HepG2 (cell line): ENCODE data around the gene BMP6. TPM values are rescaled to one million over a fixed set of nuclear protein-coding genes. Genes with fewer than 3 reads are reported as not detected.

Experiments used
- EHMT2 ChIP-seq: fragments of 200-600 bp; sonication (generic); IDR thresholded peaks from 2 replicates; pipeline ENCODE4 v1.7.0; 2017; ENCODE audit warnings: antibody characterized with exemption, low read depth, low read length, borderline replicate concordance
- HDAC6 ChIP-seq: fragments of 200-600 bp; sonication (generic); IDR thresholded peaks from 2 replicates; pipeline ENCODE4 v1.7.0; 2017; ENCODE audit warnings: mild to moderate bottlenecking, antibody characterized with exemption, low read length, low read depth
- JUN ChIP-seq: sonication (generic); formaldehyde crosslinking; IDR thresholded peaks from 2 replicates; pipeline ENCODE4 v1.4.0; 2020; ENCODE audit warnings: mild to moderate bottlenecking, missing genetic modification reagents
- KDM1A ChIP-seq: IDR thresholded peaks from 2 replicates; pipeline ENCODE4 v1.6.1; 2016; ENCODE audit warnings: missing compliant biosample characterization
- KDM6A ChIP-seq: IDR thresholded peaks from 2 replicates; pipeline ENCODE4 v1.6.1; 2016; ENCODE audit warnings: low read depth
- MTA3 ChIP-seq: sonication (generic); formaldehyde crosslinking; IDR thresholded peaks from 2 replicates; pipeline ENCODE4 v1.4.0; 2020; ENCODE audit warnings: missing genetic modification reagents
- NBN ChIP-seq: fragments of 450-650 bp; conservative IDR thresholded peaks from 2 replicates; pipeline ENCODE4 v1.6.1; 2017
- PPARG ChIP-seq: conservative IDR thresholded peaks from 2 replicates; pipeline ENCODE4 v1.6.1; 2016; ENCODE audit warnings: missing biosample characterization, missing genetic modification reagents
- REXO4 ChIP-seq: sonication (generic); formaldehyde crosslinking; IDR thresholded peaks from 2 replicates; pipeline ENCODE4 v1.8.0; 2022; ENCODE audit warnings: missing genetic modification reagents, mild to moderate bottlenecking, borderline replicate concordance
- TARDBP ChIP-seq: sonication (generic); formaldehyde crosslinking; IDR thresholded peaks from 2 replicates; pipeline ENCODE4 v1.8.0; 2022; ENCODE audit warnings: mild to moderate bottlenecking, missing genetic modification reagents
- TMF1 ChIP-seq: sonication (generic); formaldehyde crosslinking; IDR thresholded peaks from 2 replicates; pipeline ENCODE4 v1.8.1; 2022; ENCODE audit warnings: low read depth, missing genetic modification reagents
- TOE1 ChIP-seq: sonication (generic); formaldehyde crosslinking; IDR thresholded peaks from 2 replicates; pipeline ENCODE4 v1.4.0; 2020; ENCODE audit warnings: mild to moderate bottlenecking, missing genetic modification reagents
- U2AF1 ChIP-seq: fragments of 200-400 bp; formaldehyde crosslinking; optimal IDR thresholded peaks from 2 replicates; pipeline ENCODE3; 2017; ENCODE audit warnings: mild to moderate bottlenecking, low read depth, low read length
- ZBTB8A ChIP-seq: sonication (generic); formaldehyde crosslinking; IDR thresholded peaks from 2 replicates; pipeline ENCODE4 v1.4.0; 2020; ENCODE audit warnings: mild to moderate bottlenecking, low read depth, missing genetic modification reagents, borderline replicate concordance
- ZKSCAN8 ChIP-seq: IDR thresholded peaks from 2 replicates; pipeline ENCODE4 v1.6.1; 2016; ENCODE audit warnings: borderline replicate concordance, missing genetic modification reagents, missing compliant biosample characterization
- ZNF30 ChIP-seq: sonication (generic); formaldehyde crosslinking; IDR thresholded peaks from 2 replicates; pipeline ENCODE4 v1.5.0; 2020; ENCODE audit warnings: mild to moderate bottlenecking, missing genetic modification reagents
- ZNF383 ChIP-seq: sonication (generic); formaldehyde crosslinking; IDR thresholded peaks from 2 replicates; pipeline ENCODE4 v1.4.0; 2020; ENCODE audit warnings: missing genetic modification reagents, mild to moderate bottlenecking, borderline replicate concordance
- ZNF674 ChIP-seq: sonication (generic); formaldehyde crosslinking; IDR thresholded peaks from 2 replicates; pipeline ENCODE4 v1.5.0; 2020; ENCODE audit warnings: low read depth, mild to moderate bottlenecking, missing genetic modification reagents
- ZNF777 ChIP-seq: sonication (generic); formaldehyde crosslinking; IDR thresholded peaks from 2 replicates; pipeline ENCODE4 v1.4.0; 2020; ENCODE audit warnings: missing genetic modification reagents
- ZSCAN22 ChIP-seq: sonication (generic); formaldehyde crosslinking; IDR thresholded peaks from 2 replicates; pipeline ENCODE4 v1.4.0; 2020; ENCODE audit warnings: mild to moderate bottlenecking, missing genetic modification reagents
- polyA plus RNA-seq, 8 experiments: library from polyadenylated mRNA; depleted of rRNA in 3 of 8; stranded (reverse) in 7 of 8; unstranded in 1 of 8; fragments of >200 nt; fragmentation: Illumina TruSeq in 4 of 8; extraction: Trizol in 4 of 8; gene quantifications; 2 replicates each; pipeline versions ENCODE4 v1.2.1 to v1.2.3, GENCODE V29; 2011 to 2016; ENCODE audit warnings: low read depth in 4 of 8, missing spikeins in 1 of 8, mixed read lengths in 1 of 8; ENCODE audit not compliant: insufficient read depth in 1 of 8
- total RNA-seq, 5 experiments: library from RNA; depleted of rRNA; stranded (reverse); fragments of >200 nt; fragmentation: Illumina TruSeq; extraction: Trizol; gene quantifications; 2 replicates each; pipeline ENCODE4 v1.2.3, GENCODE V29; 2016; ENCODE audit warnings: low read depth in 1 of 5
- TF ChIP-seq, protein P1 (sequence below): IDR thresholded peaks from 2 replicates; pipeline ENCODE4 v1.6.1; 2016; ENCODE audit warnings: control low read depth
- TF ChIP-seq, protein P2 (sequence below): sonication (generic); formaldehyde crosslinking; IDR thresholded peaks from 2 replicates; pipeline ENCODE4 v1.5.0; 2020; ENCODE audit warnings: mild to moderate bottlenecking, missing genetic modification reagents
- TF ChIP-seq, protein P3 (sequence below): sonication (generic); formaldehyde crosslinking; IDR thresholded peaks from 2 replicates; pipeline ENCODE4 v1.4.0; 2020; ENCODE audit warnings: missing genetic modification reagents

Gene BMP6
- total and polyA plus RNA-seq, 2 of the 13 experiments (the other 11 are each of a cell fraction or from before 2014, with no cell fraction given), result 0.09 to 0.18 TPM

DNA sequence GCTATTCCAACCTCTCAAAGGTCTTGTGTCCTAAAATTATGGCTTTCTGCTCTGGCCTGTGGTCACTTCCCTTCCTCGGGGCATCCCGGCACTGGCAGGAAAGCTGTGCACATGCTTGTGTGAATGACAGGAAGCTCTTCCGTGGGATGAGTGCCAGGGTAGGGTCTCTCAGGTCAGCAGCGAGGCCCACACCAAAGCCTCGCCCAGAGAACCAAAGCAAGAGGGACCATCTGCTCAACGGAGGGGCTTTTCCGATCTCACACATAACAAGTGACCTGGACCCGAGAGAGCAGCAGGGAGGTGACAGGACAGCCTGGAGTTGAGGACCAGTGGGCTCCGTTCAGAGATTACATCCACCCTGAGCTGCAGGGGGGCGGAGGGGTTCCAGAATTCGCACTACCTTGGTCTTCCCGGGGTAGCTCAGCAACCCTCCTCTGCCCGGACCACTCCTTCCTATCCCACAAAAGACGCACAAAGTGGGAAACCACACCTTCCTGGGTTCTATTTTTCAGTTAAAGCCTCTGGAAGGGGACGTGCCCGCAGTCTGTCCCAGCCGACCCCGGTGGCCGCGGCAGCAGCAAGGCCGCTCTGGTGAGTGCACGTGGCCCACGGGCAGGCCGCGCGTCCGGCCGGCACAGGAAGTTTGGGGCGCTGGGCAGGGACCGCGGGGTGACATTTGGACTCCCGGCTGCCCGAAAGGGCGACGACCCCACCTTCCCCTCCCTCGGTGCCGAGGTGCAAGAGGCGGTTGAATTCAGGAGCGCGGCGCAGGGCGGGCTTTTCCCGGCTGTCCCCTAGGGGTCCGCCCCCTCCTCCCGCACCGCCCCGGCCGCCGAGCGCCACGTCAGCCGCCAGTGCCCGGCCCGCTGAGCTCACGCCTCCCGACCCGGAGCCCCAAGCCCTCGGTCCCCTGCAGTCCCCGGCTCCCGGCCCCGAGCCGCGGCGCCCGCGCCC is 183.7 kb downstream of the BMP6 start (continued):
- peak; percentile 28; the same call in 1 of the 2 replicates for TF ChIP-seq REXO4 (CRISPR knock-in tag)
- TF ChIP-seq TARDBP (CRISPR knock-in tag), result peak; percentile 81; the same call in 1 of the 2 replicates
- TF ChIP-seq ZNF674, result 0 out of 2 replicates have a peak, but pooled peaks have one; percentile 9
- peak; percentile 92 for TF ChIP-seq TOE1 (CRISPR knock-in tag)
- no peak for TF ChIP-seq U2AF1
- TF ChIP-seq, protein P1, sequence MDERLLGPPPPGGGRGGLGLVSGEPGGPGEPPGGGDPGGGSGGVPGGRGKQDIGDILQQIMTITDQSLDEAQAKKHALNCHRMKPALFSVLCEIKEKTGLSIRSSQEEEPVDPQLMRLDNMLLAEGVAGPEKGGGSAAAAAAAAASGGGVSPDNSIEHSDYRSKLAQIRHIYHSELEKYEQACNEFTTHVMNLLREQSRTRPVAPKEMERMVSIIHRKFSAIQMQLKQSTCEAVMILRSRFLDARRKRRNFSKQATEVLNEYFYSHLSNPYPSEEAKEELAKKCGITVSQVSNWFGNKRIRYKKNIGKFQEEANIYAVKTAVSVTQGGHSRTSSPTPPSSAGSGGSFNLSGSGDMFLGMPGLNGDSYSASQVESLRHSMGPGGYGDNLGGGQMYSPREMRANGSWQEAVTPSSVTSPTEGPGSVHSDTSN (CRISPR knock-in tag), result no peak
- no peak for TF ChIP-seq NBN
- no peak for TF ChIP-seq JUN (CRISPR knock-in tag)
- peak; percentile 66; the same call in 1 of the 2 replicates for TF ChIP-seq ZSCAN22 (CRISPR knock-in tag)
- no peak for TF ChIP-seq MTA3 (CRISPR knock-in tag)
- TF ChIP-seq, protein P2, sequence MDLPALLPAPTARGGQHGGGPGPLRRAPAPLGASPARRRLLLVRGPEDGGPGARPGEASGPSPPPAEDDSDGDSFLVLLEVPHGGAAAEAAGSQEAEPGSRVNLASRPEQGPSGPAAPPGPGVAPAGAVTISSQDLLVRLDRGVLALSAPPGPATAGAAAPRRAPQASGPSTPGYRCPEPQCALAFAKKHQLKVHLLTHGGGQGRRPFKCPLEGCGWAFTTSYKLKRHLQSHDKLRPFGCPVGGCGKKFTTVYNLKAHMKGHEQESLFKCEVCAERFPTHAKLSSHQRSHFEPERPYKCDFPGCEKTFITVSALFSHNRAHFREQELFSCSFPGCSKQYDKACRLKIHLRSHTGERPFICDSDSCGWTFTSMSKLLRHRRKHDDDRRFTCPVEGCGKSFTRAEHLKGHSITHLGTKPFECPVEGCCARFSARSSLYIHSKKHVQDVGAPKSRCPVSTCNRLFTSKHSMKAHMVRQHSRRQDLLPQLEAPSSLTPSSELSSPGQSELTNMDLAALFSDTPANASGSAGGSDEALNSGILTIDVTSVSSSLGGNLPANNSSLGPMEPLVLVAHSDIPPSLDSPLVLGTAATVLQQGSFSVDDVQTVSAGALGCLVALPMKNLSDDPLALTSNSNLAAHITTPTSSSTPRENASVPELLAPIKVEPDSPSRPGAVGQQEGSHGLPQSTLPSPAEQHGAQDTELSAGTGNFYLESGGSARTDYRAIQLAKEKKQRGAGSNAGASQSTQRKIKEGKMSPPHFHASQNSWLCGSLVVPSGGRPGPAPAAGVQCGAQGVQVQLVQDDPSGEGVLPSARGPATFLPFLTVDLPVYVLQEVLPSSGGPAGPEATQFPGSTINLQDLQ (CRISPR knock-in tag), result peak; percentile 78
- no peak for TF ChIP-seq HDAC6
- no peak for TF ChIP-seq KDM1A (CRISPR knock-in tag)
- TF ChIP-seq, protein P3, sequence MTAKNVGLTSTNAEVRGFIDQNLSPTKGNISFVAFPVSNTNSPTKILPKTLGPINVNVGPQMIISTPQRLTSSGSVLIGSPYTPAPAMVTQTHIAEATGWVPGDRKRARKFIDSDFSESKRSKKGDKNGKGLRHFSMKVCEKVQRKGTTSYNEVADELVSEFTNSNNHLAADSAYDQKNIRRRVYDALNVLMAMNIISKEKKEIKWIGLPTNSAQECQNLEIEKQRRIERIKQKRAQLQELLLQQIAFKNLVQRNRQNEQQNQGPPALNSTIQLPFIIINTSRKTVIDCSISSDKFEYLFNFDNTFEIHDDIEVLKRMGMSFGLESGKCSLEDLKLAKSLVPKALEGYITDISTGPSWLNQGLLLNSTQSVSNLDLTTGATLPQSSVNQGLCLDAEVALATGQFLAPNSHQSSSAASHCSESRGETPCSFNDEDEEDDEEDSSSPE (CRISPR knock-in tag), result peak; percentile 93
- 0 out of 2 replicates have a peak, but pooled peaks have one; percentile 55 for TF ChIP-seq ZNF30 (CRISPR knock-in tag)
- TF ChIP-seq TMF1 (CRISPR knock-in tag), result peak; percentile 95
- TF ChIP-seq PPARG, result peak; percentile 59; the same call in 1 of the 2 replicates
- TF ChIP-seq ZKSCAN8 (CRISPR knock-in tag), result 0 out of 2 replicates have a peak, but pooled peaks have one; percentile 64
- 0 out of 2 replicates have a peak, but pooled peaks have one; percentile 28 for TF ChIP-seq KDM6A (CRISPR knock-in tag)
- no peak for TF ChIP-seq ZNF383 (CRISPR knock-in tag)
- peak; percentile 66; the same call in 1 of the 2 replicates for TF ChIP-seq ZNF777 (CRISPR knock-in tag)
- no peak for TF ChIP-seq EHMT2
- peak; percentile 62; the same call in 1 of the 2 replicates for TF ChIP-seq ZBTB8A (CRISPR knock-in tag)
